ENCODE data around the gene NCK2. TPM values are rescaled to one million over a fixed set of nuclear protein-coding genes. Genes with fewer than 3 reads are reported as not detected.

Gene NCK2
- polyA plus RNA-seq (2011; rRNA removed) (18.9 and 20.5 TPM in 2 replicates), polyA minus RNA-seq (2011; rRNA and poly(A)+ RNA removed) (11.6 and 18.2 TPM in 2 replicates)

DNA sequence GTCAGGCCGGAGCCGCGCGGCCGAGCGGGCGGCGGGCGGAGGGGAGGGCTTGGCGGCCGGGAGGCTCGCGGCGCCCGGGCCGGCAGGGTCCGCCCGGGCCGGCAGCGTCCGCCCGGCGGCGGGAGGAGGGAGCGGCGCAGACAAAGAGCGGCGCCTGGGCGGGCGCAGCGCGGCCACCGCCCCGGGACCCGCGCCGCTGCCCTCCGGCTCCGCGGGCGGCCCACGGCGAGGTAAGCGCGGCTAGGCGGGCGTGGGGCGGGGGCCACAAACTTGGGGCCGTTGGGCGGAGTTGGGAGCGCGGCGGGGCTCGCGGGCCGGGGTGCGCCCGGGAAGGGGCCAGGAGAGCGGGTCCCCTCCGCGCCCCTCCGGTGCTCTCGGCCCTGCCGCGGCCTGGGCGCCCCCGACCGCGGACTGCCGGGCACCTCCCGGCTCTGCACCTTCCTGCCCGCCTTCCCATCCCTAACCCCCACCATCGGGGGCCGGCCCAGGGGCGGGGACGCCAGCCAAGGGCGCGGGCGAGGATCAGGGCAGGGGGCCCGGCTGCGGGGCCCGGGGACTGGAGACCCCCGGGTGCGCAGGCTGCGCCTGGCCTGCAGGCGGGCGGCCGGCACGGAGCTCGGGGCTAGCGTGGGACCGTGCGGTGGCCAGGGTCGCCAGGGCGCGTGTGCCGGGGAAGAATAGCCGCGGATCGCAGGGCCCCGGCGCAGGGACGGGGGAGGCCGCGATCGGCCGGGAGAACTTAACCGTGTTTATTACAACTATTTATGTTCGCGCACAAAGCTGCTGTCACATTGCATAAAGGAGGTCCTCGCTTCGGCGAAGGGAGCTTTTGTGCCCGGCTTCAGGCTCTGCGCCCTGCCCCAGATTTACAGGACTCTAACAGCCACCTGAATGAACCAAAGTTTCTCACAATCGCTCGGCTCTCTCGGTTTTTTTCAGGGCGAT, at the start of gene NCK2:
Gene NCK2 (plus strand): TSS at position 4 of the 945 bp plus-strand sequence. CDS start 110,152 bp downstream, outside the sequence.
- H3K4me3 ChIP-seq (ENCODE audit: low read depth, low read length): peak within 1 kb of the TSS; percentile 73
- H3K27ac ChIP-seq (ENCODE audit: low read depth, low read length): no peak within 1 kb of the TSS
- H3K27me3 ChIP-seq (ENCODE audit: control insufficient read depth, insufficient read depth, low read length): no peaks in the 10 kb centered on the region
- CTCF ChIA-PET: interaction anchor here (0.5 to 1.0 kb wide), 2 partner anchors 9 to 224 kb away, joined by 3 read pairs; no protein-coding TSS in a partner anchor
- TF ChIP-seq, protein P1, sequence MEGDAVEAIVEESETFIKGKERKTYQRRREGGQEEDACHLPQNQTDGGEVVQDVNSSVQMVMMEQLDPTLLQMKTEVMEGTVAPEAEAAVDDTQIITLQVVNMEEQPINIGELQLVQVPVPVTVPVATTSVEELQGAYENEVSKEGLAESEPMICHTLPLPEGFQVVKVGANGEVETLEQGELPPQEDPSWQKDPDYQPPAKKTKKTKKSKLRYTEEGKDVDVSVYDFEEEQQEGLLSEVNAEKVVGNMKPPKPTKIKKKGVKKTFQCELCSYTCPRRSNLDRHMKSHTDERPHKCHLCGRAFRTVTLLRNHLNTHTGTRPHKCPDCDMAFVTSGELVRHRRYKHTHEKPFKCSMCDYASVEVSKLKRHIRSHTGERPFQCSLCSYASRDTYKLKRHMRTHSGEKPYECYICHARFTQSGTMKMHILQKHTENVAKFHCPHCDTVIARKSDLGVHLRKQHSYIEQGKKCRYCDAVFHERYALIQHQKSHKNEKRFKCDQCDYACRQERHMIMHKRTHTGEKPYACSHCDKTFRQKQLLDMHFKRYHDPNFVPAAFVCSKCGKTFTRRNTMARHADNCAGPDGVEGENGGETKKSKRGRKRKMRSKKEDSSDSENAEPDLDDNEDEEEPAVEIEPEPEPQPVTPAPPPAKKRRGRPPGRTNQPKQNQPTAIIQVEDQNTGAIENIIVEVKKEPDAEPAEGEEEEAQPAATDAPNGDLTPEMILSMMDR (IDR thresholded peaks at IDR 0.05; ENCODE audit: low read depth, low read length): no peak
- POLR2A ChIA-PET: no interaction called here
- 0 out of 2 replicates have a peak, but pooled peaks cover 4% of the 10 kb centered on the region for H3K9me3 ChIP-seq (ENCODE audit: control insufficient read depth, insufficient read depth, low read length)
- no peak for DNase-seq (ENCODE audit: low read depth, low spot score)

DNA sequence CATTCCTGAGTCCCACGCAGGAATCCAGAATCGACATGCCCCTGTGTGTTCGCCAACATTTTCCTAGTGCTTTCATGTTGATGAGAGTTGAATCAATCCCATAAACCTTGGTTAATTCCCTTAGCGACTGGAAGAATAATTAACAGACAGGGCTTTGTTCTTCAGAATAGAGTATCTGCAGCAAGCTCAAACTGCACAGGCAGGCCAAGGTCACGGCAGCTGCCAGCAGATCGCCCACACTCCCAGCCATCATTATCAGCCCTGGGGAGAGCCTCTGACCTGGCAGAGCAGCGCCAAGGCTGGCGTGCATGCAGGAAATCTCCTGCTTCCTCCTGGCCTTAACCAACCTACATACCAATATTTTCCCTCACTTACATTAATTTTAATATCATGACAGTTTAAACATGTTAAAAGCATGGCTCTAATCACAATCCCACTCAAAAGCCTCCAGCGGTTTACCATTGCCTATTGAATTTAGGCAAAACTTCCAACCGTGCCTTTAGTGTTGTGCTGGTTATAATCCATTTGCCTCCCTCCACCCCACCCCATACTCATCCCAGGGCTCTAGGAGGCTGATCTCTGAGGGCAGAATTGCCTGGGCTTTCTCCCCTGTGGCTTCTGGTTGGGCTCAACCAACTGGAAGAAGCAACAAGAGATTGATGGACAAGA, 46.8 kb upstream of the NCK2 start:
- POLR2A ChIA-PET: no interaction called here
- CTCF ChIA-PET: no interaction called here
- Histone ChIP-seq H3K4me3 (ENCODE audit: low read depth, low read length) (no peak overlapping the region), H3K27ac (ENCODE audit: low read depth, low read length) (no peak overlapping the region), H3K27me3 (ENCODE audit: control insufficient read depth, insufficient read depth, low read length) (peaks cover 7% of the 10 kb centered on the region), H3K9me3 (ENCODE audit: control insufficient read depth, insufficient read depth, low read length) (no peaks in the 10 kb centered on the region)
- TF ChIP-seq, protein P1 (IDR thresholded peaks at IDR 0.05; ENCODE audit: low read depth, low read length): no peak
- DNase-seq (ENCODE audit: low read depth, low spot score): no peak

DNA sequence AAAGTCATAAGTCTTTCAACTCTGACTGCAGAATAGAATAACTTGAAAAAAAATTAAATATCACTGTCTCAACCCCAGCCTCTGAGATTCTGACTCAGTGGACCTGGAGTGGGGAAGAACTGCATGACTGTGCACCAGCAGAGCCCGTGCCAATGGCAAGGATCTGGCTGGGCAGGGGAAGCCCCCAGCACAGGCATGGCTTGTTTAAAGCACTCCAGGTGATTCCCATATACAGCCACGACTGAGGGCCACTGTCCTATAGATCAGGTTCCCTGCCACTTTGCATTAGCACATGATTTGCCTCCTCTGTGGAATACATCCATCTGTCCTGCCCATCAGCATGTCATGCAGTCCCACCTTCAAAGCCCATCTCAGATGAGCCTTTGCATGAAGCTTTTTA, 45.9 kb upstream of the NCK2 start:
- TF ChIP-seq, protein P1 (IDR thresholded peaks at IDR 0.05; ENCODE audit: low read depth, low read length): no peak
- POLR2A ChIA-PET: no interaction called here
- H3K4me3 ChIP-seq (ENCODE audit: low read depth, low read length): no peak overlapping the region

DNA sequence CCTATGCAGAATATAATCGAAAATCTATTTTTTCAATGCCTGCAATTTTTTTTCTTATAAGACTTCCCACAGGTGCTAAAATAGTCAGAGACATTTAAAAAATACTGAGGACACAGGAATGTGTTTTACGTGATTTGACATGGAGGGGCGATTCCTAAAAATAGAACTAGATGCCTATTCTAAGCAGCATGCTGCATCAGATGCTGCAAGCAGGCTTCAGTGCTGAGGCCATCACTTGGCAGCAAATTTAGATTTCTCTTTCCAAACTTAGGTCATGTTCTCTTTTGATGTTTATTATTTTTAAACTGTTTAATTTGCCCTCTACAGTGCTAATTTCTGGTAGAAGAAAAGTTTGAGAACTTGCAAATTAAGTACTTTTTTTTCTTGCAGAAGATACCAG, 43.7 kb upstream of the NCK2 start:
- Histone ChIP-seq H3K9me3 (ENCODE audit: control insufficient read depth, insufficient read depth, low read length) (no peaks in the 10 kb centered on the region), H3K27ac (ENCODE audit: low read depth, low read length) (no peak overlapping the region), H3K4me3 (ENCODE audit: low read depth, low read length) (no peak overlapping the region), H3K27me3 (ENCODE audit: control insufficient read depth, insufficient read depth, low read length) (peaks cover 7% of the 10 kb centered on the region)
- TF ChIP-seq, protein P1 (IDR thresholded peaks at IDR 0.05; ENCODE audit: low read depth, low read length): no peak
- ChIA-PET POLR2A (interaction anchor here (0.7 kb wide), 1 partner anchor 249 kb away, joined by 5 read pairs; no protein-coding TSS in a partner anchor), CTCF (no interaction called here)
- no peak for DNase-seq (ENCODE audit: low read depth, low spot score)

More for the DNA sequence above, 45.9 kb upstream of the NCK2 start:
- Histone ChIP-seq H3K27me3 (ENCODE audit: control insufficient read depth, insufficient read depth, low read length) (peaks cover 7% of the 10 kb centered on the region), H3K9me3 (ENCODE audit: control insufficient read depth, insufficient read depth, low read length) (no peaks in the 10 kb centered on the region), H3K27ac (ENCODE audit: low read depth, low read length) (no peak overlapping the region)
- CTCF ChIA-PET: no interaction called here
- no peak for DNase-seq (ENCODE audit: low read depth, low spot score)
